HCT116 (cell line): ENCODE results near the gene ARHGEF12. TPM values are rescaled to one million over a fixed set of nuclear protein-coding genes. Genes with fewer than 3 reads are reported as not detected.

ENCODE experiments used
- ATAC-seq: fragments of 200-7000 bp; cut with Tn5 transposase; 2 replicates; pipeline ENCODE4 v1.9.1; 2020; ENCODE audit warnings: mild to moderate bottlenecking, moderate library complexity
- BruUV-seq: library from RNA; stranded (reverse); fragments of 400-500 nt; replicated peaks from 2 replicates; lab custom pipeline; 2021; lab: Mats Ljungman, UMichigan
- CTCF ChIA-PET: fragments of 300-600 bp; sonication (Branson Sonifier 250); formaldehyde crosslinking; loops from one replicate; lab custom pipeline; 2021; ENCODE audit warnings: antibody characterized with exemption; lab: Charles Lee
- POLR2A ChIA-PET: fragments of 300-600, 350-600 bp; sonication (Branson Sonifier 250); formaldehyde crosslinking; loops from one replicate; lab custom pipeline; 2021; ENCODE audit warnings: antibody characterized with exemption; lab: Charles Lee
- RAD21 ChIA-PET, 2 experiments: fragments of 300-600 bp; sonication (Branson Sonifier 250); formaldehyde crosslinking; loops; one replicate each; lab custom pipeline; 2023; ENCODE audit warnings: low total read pairs in 2 of 2; ENCODE audit not compliant: uncharacterized antibody in 2 of 2, unreplicated experiment in 2 of 2, low non-redundant PET in 1 of 2; lab: Charles Lee
- DNase-seq: peaks from one replicate; pipeline ENCODE4 v3.0.0-alpha.2; 2010; ENCODE audit warnings: low read depth, low spot score
- H2AFZ ChIP-seq: fragments of 200-600 bp; shearing (Covaris generic), sonication (generic); 2 replicates; pipeline ENCODE4 v1.6.1; 2017; ENCODE audit warnings: low read depth, mixed run types, mixed read lengths, antibody characterized with exemption, low read length; ENCODE audit not compliant: poor library complexity, severe bottlenecking
- H3K27ac ChIP-seq: 2 replicates; pipeline ENCODE4 v1.5.1; 2012; ENCODE audit warnings: low read depth, low read length
- H3K27me3 ChIP-seq: fragments of 200-600 bp; sonication (generic); 2 replicates; pipeline ENCODE4 v1.6.1; 2016; ENCODE audit warnings: mixed run types, low read length, mixed read lengths; ENCODE audit not compliant: insufficient read depth
- H3K36me3 ChIP-seq, 2 experiments: fragments of 200-500 bp in 1 of 2; fragments of 200-600 bp in 1 of 2; sonication (Bioruptor generic) in 1 of 2; sonication (generic) in 1 of 2; 2 replicates each; pipeline versions ENCODE4 v1.5.1 to v1.6.1; 2014 to 2016; ENCODE audit warnings: low read length in 2 of 2, inconsistent platforms in 1 of 2, mixed read lengths in 1 of 2, mixed run types in 1 of 2; ENCODE audit not compliant: insufficient read depth in 2 of 2, control insufficient read depth in 1 of 2
- H3K4me1 ChIP-seq, 2 experiments: fragments of 200-600 bp in 1 of 2; sonication (generic) in 1 of 2; 2 replicates each; pipeline versions ENCODE4 v1.5.1 to v1.6.1; 2012 to 2017; ENCODE audit warnings: low read length in 2 of 2, inconsistent platforms in 1 of 2, mild to moderate bottlenecking in 1 of 2, mixed read lengths in 1 of 2, mixed run types in 1 of 2, moderate library complexity in 1 of 2; ENCODE audit not compliant: insufficient read depth in 2 of 2, control insufficient read depth in 1 of 2
- H3K4me2 ChIP-seq: fragments of 200-600 bp; sonication (generic); 2 replicates; pipeline ENCODE4 v1.6.1; 2017; ENCODE audit warnings: mixed run types, low read length, mixed read lengths
- H3K4me3 ChIP-seq, 2 experiments: fragments of 200-600 bp in 1 of 2; sonication (generic) in 1 of 2; replicated peaks in 1 of 2; 2 replicates each; pipeline ENCODE4 v1.5.1; 2011 to 2016; ENCODE audit warnings: low read length in 2 of 2, control low read depth in 1 of 2, low read depth in 1 of 2, mild to moderate bottlenecking in 1 of 2, mixed read lengths in 1 of 2, mixed run types in 1 of 2
- H3K79me2 ChIP-seq: fragments of 200-600 bp; sonication (generic); 2 replicates; pipeline ENCODE4 v1.6.1; 2017; ENCODE audit warnings: mild to moderate bottlenecking, mixed run types, low read length, moderate library complexity, mixed read lengths; ENCODE audit not compliant: insufficient read depth
- H3K9ac ChIP-seq: fragments of 200-600 bp; sonication (generic); 2 replicates; pipeline ENCODE4 v1.6.1; 2016; ENCODE audit warnings: low read length, mixed read lengths
- H3K9me2 ChIP-seq: fragments of 200-600 bp; sonication (generic), shearing (Covaris generic); 2 replicates; pipeline ENCODE4 v1.6.1; 2017; ENCODE audit warnings: mixed run types, mild to moderate bottlenecking, moderate library complexity; ENCODE audit not compliant: insufficient read depth
- H3K9me3 ChIP-seq, 2 experiments: fragments of 200-500 bp in 1 of 2; fragments of 200-600 bp in 1 of 2; sonication (Bioruptor generic) in 1 of 2; sonication (generic) in 1 of 2; 2 replicates each; pipeline ENCODE4 v1.6.1; 2014 to 2017; ENCODE audit warnings: low read length in 2 of 2, mixed read lengths in 2 of 2, inconsistent platforms in 1 of 2, low read depth in 1 of 2, mild to moderate bottlenecking in 1 of 2, mixed run types in 1 of 2, moderate library complexity in 1 of 2; ENCODE audit not compliant: control insufficient read depth in 1 of 2, insufficient read depth in 1 of 2
- H4K20me1 ChIP-seq: fragments of 200-600 bp; sonication (generic), shearing (Covaris generic); 2 replicates; pipeline ENCODE4 v1.6.1; 2017; ENCODE audit warnings: mixed run types, mild to moderate bottlenecking, moderate library complexity; ENCODE audit not compliant: insufficient read depth
- CEBPB ChIP-seq: IDR thresholded peaks from 2 replicates; pipeline ENCODE4 v1.6.1; 2012; ENCODE audit warnings: low read depth
- EGR1 ChIP-seq: IDR thresholded peaks from 2 replicates; pipeline ENCODE4 v1.6.1; 2012; ENCODE audit warnings: low read depth
- EZH2 ChIP-seq: fragments of 200-600 bp; sonication (generic); IDR thresholded peaks from 2 replicates; pipeline ENCODE4 v1.6.1; 2017; ENCODE audit warnings: antibody characterized with exemption, mixed run types
- FOSL1 ChIP-seq: IDR thresholded peaks from 2 replicates; pipeline ENCODE4 v1.6.1; 2012; ENCODE audit warnings: low read depth
- JUND ChIP-seq: IDR thresholded peaks from 2 replicates; pipeline ENCODE4 v1.6.1; 2012
- SP1 ChIP-seq: IDR thresholded peaks from 2 replicates; pipeline ENCODE4 v1.6.1; 2012; ENCODE audit warnings: low read depth
- ZFX ChIP-seq: fragments of 450-650 bp; IDR thresholded peaks from 2 replicates; pipeline ENCODE4 v1.6.1; 2017
- ZNF274 ChIP-seq: fragments of 200-500 bp; sonication (Bioruptor generic); IDR thresholded peaks from 2 replicates; pipeline ENCODE4 v1.6.1; 2014; ENCODE audit warnings: mild to moderate bottlenecking, low read depth, low read length, inconsistent platforms
- intact Hi-C: fragments of 100-400 bp; cut with micrococcal nuclease; formaldehyde crosslinking; loops from 2 replicates; pipeline ENCODE4 v1.10.0; 2022
- total RNA-seq: library from RNA; stranded (reverse); gene quantifications from one replicate; pipeline ENCODE4 v1.2.1, GENCODE V29; 2021; ENCODE audit not compliant: unreplicated experiment
- TF ChIP-seq, protein P1 (sequence below): IDR thresholded peaks from 2 replicates; pipeline ENCODE4 v1.6.1; 2011; ENCODE audit warnings: mild to moderate bottlenecking, low read length, moderate library complexity; ENCODE audit not compliant: insufficient replicate concordance; ENCODE audit errors: extremely low read depth

Gene ARHGEF12
- total RNA-seq, 1 experiment from 2014 or later: 81.4 TPM

DNA sequence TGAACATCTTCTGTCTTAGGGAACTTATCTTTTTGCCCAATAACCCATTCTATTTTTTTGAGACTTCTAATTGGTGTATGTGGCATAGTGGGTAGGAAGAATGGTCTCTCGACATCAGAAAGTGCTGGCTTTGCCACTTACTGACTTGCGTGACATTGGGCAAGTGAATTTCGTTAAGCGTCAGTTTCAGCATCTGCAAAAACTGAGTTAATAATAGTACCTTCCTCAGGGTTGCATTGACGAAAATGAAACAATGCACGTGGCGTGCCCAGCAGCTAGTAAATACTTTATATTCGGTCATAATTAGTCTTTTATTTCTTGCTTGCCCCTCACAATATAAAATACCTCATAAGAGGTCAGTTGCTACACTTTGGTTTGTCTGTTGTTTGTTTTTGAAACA, 162.9 kb downstream of the ARHGEF12 start:
- no TSS peak for BruUV-seq
- H3K27me3 ChIP-seq: no peaks in the 10 kb centered on the region
- H3K4me3 ChIP-seq: no peak overlapping the region
- H3K9me2 ChIP-seq: no peaks in the 10 kb centered on the region
- H2AFZ ChIP-seq: no peak overlapping the region
- H3K36me3 ChIP-seq: no peaks in the 10 kb centered on the region
- peaks cover 4 to 9% of the 10 kb centered on the region in 2 experiments; a peak in 3 of 4 replicates for H3K4me1 ChIP-seq
- H3K4me2 ChIP-seq: no peak overlapping the region
- ATAC-seq: no peak
- ChIA-PET POLR2A (no interaction called here), CTCF (interaction anchor here (1.1 kb wide), 1 partner anchor 10 kb away, joined by 3 read pairs; no protein-coding TSS in a partner anchor), RAD21 (no interaction called here)
- H4K20me1 ChIP-seq: no peaks in the 10 kb centered on the region
- H3K79me2 ChIP-seq: no peaks in the 10 kb centered on the region
- H3K27ac ChIP-seq: no peak overlapping the region
- H3K9ac ChIP-seq: no peak overlapping the region
- H3K9me3 ChIP-seq: no peaks in the 10 kb centered on the region
- DNase-seq: no peak
- no peak for TF ChIP-seq CEBPB
- TF ChIP-seq EZH2: no peak
- TF ChIP-seq JUND: no peak
- no peak for TF ChIP-seq ZFX
- no peak for TF ChIP-seq FOSL1
- TF ChIP-seq ZNF274: no peak
- no peak for TF ChIP-seq SP1
- TF ChIP-seq, all 23 proteins: peak for 0
- intact Hi-C loops: no loop called here

DNA sequence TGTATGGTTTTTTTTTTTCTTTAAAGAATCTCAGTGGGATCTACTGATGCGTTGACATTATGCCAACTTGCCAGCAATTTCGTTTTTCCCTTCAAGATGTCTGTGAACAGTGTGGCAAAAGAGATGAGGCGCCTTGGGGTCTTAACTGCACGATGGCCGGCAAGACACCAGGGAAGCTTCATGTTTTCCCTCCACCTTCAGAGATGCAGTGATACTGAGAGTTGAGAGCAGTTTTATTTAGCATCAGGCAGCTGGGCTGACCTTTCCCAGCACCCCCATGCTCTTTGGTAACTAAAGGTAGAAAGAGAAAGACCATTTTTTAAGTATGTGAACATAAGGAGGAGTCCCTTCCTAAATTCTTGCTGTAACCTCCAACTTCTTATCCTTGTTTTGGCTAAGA, 163.6 kb downstream of the ARHGEF12 start:
- no peaks in the 10 kb centered on the region for H4K20me1 ChIP-seq
- no peak overlapping the region for H3K4me2 ChIP-seq
- no peaks in the 10 kb centered on the region for H3K36me3 ChIP-seq
- POLR2A ChIA-PET: no interaction called here
- H3K79me2 ChIP-seq: no peaks in the 10 kb centered on the region
- intact Hi-C loops: no loop called here
- no peak for DNase-seq
- H3K27ac ChIP-seq: no peak overlapping the region
- CTCF ChIA-PET: interaction anchor here (1.1 kb wide), 1 partner anchor 9 kb away, joined by 3 read pairs; no protein-coding TSS in a partner anchor
- no peak for TF ChIP-seq EGR1
- TF ChIP-seq, protein P1, sequence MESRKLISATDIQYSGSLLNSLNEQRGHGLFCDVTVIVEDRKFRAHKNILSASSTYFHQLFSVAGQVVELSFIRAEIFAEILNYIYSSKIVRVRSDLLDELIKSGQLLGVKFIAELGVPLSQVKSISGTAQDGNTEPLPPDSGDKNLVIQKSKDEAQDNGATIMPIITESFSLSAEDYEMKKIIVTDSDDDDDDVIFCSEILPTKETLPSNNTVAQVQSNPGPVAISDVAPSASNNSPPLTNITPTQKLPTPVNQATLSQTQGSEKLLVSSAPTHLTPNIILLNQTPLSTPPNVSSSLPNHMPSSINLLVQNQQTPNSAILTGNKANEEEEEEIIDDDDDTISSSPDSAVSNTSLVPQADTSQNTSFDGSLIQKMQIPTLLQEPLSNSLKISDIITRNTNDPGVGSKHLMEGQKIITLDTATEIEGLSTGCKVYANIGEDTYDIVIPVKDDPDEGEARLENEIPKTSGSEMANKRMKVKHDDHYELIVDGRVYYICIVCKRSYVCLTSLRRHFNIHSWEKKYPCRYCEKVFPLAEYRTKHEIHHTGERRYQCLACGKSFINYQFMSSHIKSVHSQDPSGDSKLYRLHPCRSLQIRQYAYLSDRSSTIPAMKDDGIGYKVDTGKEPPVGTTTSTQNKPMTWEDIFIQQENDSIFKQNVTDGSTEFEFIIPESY: no peak
- no peak for TF ChIP-seq ZFX
- TF ChIP-seq FOSL1: no peak
- TF ChIP-seq, all 23 proteins: peak for 0
- Histone ChIP-seq H3K4me3 (no peak overlapping the region), H3K9me2 (no peaks in the 10 kb centered on the region), H2AFZ (no peak overlapping the region), H3K4me1 (peaks cover 4 to 9% of the 10 kb centered on the region in 2 experiments; a peak in 3 of 4 replicates), H3K9ac (no peak overlapping the region), H3K9me3 (no peaks in the 10 kb centered on the region), H3K27me3 (no peaks in the 10 kb centered on the region)
- BruUV-seq: no TSS peak
- ATAC-seq: no peak
- RAD21 ChIA-PET: no interaction called here
